Esophagus muscularis mucosa (tissue), 4 donors: Measurements from ENCODE around the gene HHATL. TPM values are rescaled to one million over a fixed set of nuclear protein-coding genes. Genes with fewer than 3 reads are reported as not detected.
A peak's percentile ranks its signal among the peaks of the same experiment; 100 is the strongest.

Source experiments
- DNase-seq: peaks from one replicate; pipeline ENCODE4 v3.0.0-alpha.2; 2017; ENCODE audit errors: extremely low spot score
- H3K27ac ChIP-seq, 4 donors: fragments of 200-600 bp; sonication (generic); replicated peaks in 1 of 4; 1 replicate in 3 of 4; 2 replicates in 1 of 4; pipeline ENCODE4 v1.5.1; 2016 to 2019; ENCODE audit warnings: mild to moderate bottlenecking in 1 of 4
- H3K27me3 ChIP-seq, 4 donors: fragments of 200-600 bp; sonication (generic); one replicate each; pipeline versions ENCODE4 v1.5.1 to v1.6.0; 2016 to 2019
- H3K36me3 ChIP-seq, 4 donors: fragments of 200-600 bp; sonication (generic); one replicate each; pipeline ENCODE4 v1.5.1; 2016 to 2019
- H3K4me1 ChIP-seq, 4 donors: fragments of 200-600 bp; sonication (generic); one replicate each; pipeline ENCODE4 v1.5.1; 2016 to 2019
- H3K4me3 ChIP-seq, 4 donors: fragments of 200-600 bp; sonication (generic); 1 replicate in 2 of 4; 2 replicates in 2 of 4; pipeline ENCODE4 v1.5.1; 2016 to 2019; ENCODE audit warnings: mild to moderate bottlenecking in 4 of 4, moderate library complexity in 1 of 4
- H3K9me3 ChIP-seq, 4 donors: fragments of 200-600 bp; sonication (generic); 1 replicate in 3 of 4; 2 replicates in 1 of 4; pipeline ENCODE4 v1.5.1; 2016 to 2019
- CTCF ChIP-seq, 3 experiments: fragments of 200-600 bp in 2 of 3; fragments of 450-650 bp in 1 of 3; sonication (generic) in 2 of 3; IDR thresholded peaks; one replicate each; pipeline ENCODE4 v1.5.1; 2017 to 2019; ENCODE audit warnings: antibody characterized with exemption in 3 of 3, mild to moderate bottlenecking in 2 of 3, moderate library complexity in 1 of 3
- EP300 ChIP-seq: sonication (generic); formaldehyde crosslinking; IDR thresholded peaks from one replicate; pipeline ENCODE4 v1.6.1; 2017; ENCODE audit warnings: antibody characterized with exemption
- POLR2A ChIP-seq: fragments of 450-650 bp; IDR thresholded peaks from one replicate; pipeline ENCODE4 v1.6.1; 2017; ENCODE audit warnings: antibody characterized with exemption, moderate library complexity, mild to moderate bottlenecking, low read depth
- POLR2AphosphoS5 ChIP-seq, 2 donors: sonication (generic); formaldehyde crosslinking; IDR thresholded peaks; one replicate each; pipeline ENCODE4 v1.6.1; 2017; ENCODE audit warnings: antibody characterized with exemption in 2 of 2
- WGBS: methylation state at CpG from one replicate; pipeline ENCODE4 v1.1.5; 2018; 5-methylcytosine and 5-hydroxymethylcytosine counted together
- intact Hi-C: fragments of 100-400 bp; cut with DNase I; formaldehyde crosslinking; loops from one replicate; pipeline ENCODE4 v1.15.1; 2023
- total RNA-seq, 4 donors: library from RNA; depleted of rRNA; stranded (reverse); fragments of >200 nt; gene quantifications; one replicate each; pipeline versions ENCODE4 v1.1.0 to v1.2.1, GENCODE V29; 2016

Gene HHATL
- total RNA-seq, 4 donors from 2014 or later = 1.5 TPM; not detected in 3

GRCh38 chr3:42661593-42662022 is 41.0 kb downstream of the HHATL start:
- H3K36me3 ChIP-seq = peaks cover 5 to 35% (median 25%) of the 10 kb centered on the region in 4 donors
- intact Hi-C loops = no loop called here

GRCh38 chr3:42660898-42661297 is 41.7 kb downstream of the HHATL start:
- no peaks in the 10 kb centered on the region for H3K27me3 ChIP-seq
- intact Hi-C loops = no loop called here
- peaks cover 26 to 66% (median 41%) of the 10 kb centered on the region in 4 donors for H3K4me1 ChIP-seq
- TF ChIP-seq CTCF (IDR thresholded peaks at IDR 0.05) (no peak), POLR2AphosphoS5 (IDR thresholded peaks at IDR 0.05) (no peak), EP300 (no peak), POLR2A (no peak)
- H3K36me3 ChIP-seq = peaks cover 5 to 35% (median 25%) of the 10 kb centered on the region in 4 donors
- no peak overlapping the region for H3K27ac ChIP-seq
- H3K9me3 ChIP-seq = no peaks in the 10 kb centered on the region
- WGBS = 62% methylated on average over 4 of the region's 4 CpGs
- H3K4me3 ChIP-seq = no peak overlapping the region
- DNase-seq = no peak

More at GRCh38 chr3:42661593-42662022, 41.0 kb downstream of the HHATL start:
- TF ChIP-seq POLR2A (no peak), EP300 (no peak), POLR2AphosphoS5 (IDR thresholded peaks at IDR 0.05) (no peak), CTCF (IDR thresholded peaks at IDR 0.05) (no peak)
- Histone ChIP-seq H3K27ac (no peak overlapping the region), H3K4me1 (peaks cover 32 to 66% (median 41%) of the 10 kb centered on the region in 4 donors), H3K9me3 (no peaks in the 10 kb centered on the region), H3K27me3 (no peaks in the 10 kb centered on the region), H3K4me3 (no peak overlapping the region)
- DNase-seq = no peak
- WGBS = 97% methylated on average over 5 of the region's 5 CpGs

GRCh38 chr3:42660131-42660715 is 42.4 kb downstream of the HHATL start:
- Histone ChIP-seq H3K27me3 (no peaks in the 10 kb centered on the region), H3K9me3 (no peaks in the 10 kb centered on the region), H3K4me3 (no peak overlapping the region), H3K4me1 (peaks cover 29 to 67% (median 46%) of the 10 kb centered on the region in 4 donors), H3K27ac (peak overlapping the region in 3 of 4 donors; percentile 17 to 46 (median 41)), H3K36me3 (peaks cover 5 to 35% (median 25%) of the 10 kb centered on the region in 4 donors)
- 54% methylated on average over 6 of the region's 6 CpGs for WGBS
- intact Hi-C loops = no loop called here
- no peak for DNase-seq
- TF ChIP-seq CTCF (IDR thresholded peaks at IDR 0.05) (no peak), POLR2AphosphoS5 (IDR thresholded peaks at IDR 0.05) (no peak), EP300 (no peak), POLR2A (no peak)

GRCh38 chr3:42659451-42660130 is 43.0 kb downstream of the HHATL start:
- intact Hi-C loops = no loop called here

More at GRCh38 chr3:42659451-42660130, 43.0 kb downstream of the HHATL start:
- no peaks in the 10 kb centered on the region for H3K9me3 ChIP-seq
- peak; percentile 86 for DNase-seq
- H3K4me3 ChIP-seq = no peak overlapping the region
- peak overlapping the region; percentile 17 to 48 (median 44) for H3K27ac ChIP-seq
- TF ChIP-seq CTCF (IDR thresholded peaks at IDR 0.05) (no peak), EP300 (no peak), POLR2AphosphoS5 (IDR thresholded peaks at IDR 0.05) (no peak), POLR2A (no peak)
- no peaks in the 10 kb centered on the region for H3K27me3 ChIP-seq
- peaks cover 5 to 35% (median 25%) of the 10 kb centered on the region in 4 donors for H3K36me3 ChIP-seq
- 69% methylated on average over 24 of the region's 25 CpGs for WGBS
- peaks cover 33 to 70% (median 52%) of the 10 kb centered on the region in 4 donors for H3K4me1 ChIP-seq
